Stimulated activated CD4-positive, alpha-beta T cell treated with anti-CD3 and anti-CD28 coated beads, Interleukin-15, amount 100 ng/mL, for 24 hours (primary cell): ENCODE results near the gene SNX11.

ENCODE experiments used
- DNase-seq: peaks from one replicate; pipeline ENCODE4 v3.0.0-alpha.2; 2020

Gene SNX11

DNA sequence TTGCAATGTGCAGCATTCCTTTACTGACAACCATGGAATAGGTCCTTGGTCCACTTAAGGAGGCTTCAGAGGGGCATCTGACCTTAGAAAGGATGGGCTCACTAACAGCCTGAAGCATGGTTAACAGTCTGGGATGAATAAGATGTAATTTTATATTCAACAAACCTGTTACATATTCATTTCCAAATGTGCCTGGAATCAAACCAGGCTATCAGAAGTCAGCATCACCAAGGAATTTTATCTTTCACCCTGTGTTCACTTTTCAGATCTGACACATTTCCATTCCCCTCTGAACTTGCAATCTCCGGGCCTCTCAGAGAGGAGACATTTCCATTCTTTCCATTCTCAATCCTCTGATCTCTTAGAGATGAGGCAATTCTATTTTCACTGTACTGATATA, 62.4 kb downstream of the SNX11 start:
- no peak for DNase-seq
